Hepatocyte (in vitro differentiated cells): Measurements from ENCODE around the gene YTHDF2.
"Not testable (repeated sequence)": the region's sequence is repeated elsewhere in the genome, so short reads cannot be mapped to it uniquely, and the experiment has no call there.

Source experiments
- EZH2 ChIP-seq: fragments of 200-600 bp; sonication (generic); IDR thresholded peaks from 2 replicates; pipeline ENCODE4 v1.6.1; 2016; ENCODE audit warnings: antibody characterized with exemption, mild to moderate bottlenecking, borderline replicate concordance
- EZH2phosphoT487 ChIP-seq: fragments of 200-600 bp; sonication (generic); IDR thresholded peaks from one replicate; pipeline ENCODE4 v1.6.1; 2018; ENCODE audit warnings: antibody characterized with exemption, mild to moderate bottlenecking, low read depth, moderate library complexity; ENCODE audit not compliant: unreplicated experiment, severe bottlenecking
- TF ChIP-seq, protein P1 (sequence below): fragments of 200-600 bp; sonication (generic); IDR thresholded peaks from 2 replicates; pipeline ENCODE4 v1.5.1; 2016; ENCODE audit warnings: antibody characterized with exemption, mild to moderate bottlenecking; ENCODE audit not compliant: poor library complexity

DNA sequence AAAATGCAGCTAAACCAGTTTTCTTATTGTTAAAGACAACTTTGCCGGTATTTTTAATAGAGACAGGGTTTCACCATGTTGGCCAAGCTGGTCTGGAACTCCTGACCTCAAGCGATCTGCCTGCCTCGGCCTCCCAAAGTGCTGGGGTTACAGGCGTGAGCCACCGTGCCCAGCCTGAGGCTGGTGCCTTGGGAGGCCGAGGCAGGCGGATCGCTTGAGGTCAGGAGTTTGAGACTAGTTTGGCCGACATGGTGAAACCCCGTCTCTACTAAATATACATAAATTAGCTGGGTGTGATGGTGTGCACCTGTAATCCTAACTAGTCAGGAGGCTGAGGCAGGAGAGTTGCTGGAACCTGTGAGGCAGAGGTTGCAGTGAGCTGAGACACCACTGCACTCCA, 35.2 kb downstream of the YTHDF2 start:
- TF ChIP-seq, protein P1, sequence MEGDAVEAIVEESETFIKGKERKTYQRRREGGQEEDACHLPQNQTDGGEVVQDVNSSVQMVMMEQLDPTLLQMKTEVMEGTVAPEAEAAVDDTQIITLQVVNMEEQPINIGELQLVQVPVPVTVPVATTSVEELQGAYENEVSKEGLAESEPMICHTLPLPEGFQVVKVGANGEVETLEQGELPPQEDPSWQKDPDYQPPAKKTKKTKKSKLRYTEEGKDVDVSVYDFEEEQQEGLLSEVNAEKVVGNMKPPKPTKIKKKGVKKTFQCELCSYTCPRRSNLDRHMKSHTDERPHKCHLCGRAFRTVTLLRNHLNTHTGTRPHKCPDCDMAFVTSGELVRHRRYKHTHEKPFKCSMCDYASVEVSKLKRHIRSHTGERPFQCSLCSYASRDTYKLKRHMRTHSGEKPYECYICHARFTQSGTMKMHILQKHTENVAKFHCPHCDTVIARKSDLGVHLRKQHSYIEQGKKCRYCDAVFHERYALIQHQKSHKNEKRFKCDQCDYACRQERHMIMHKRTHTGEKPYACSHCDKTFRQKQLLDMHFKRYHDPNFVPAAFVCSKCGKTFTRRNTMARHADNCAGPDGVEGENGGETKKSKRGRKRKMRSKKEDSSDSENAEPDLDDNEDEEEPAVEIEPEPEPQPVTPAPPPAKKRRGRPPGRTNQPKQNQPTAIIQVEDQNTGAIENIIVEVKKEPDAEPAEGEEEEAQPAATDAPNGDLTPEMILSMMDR, result not testable (repeated sequence)
- not testable (repeated sequence) for TF ChIP-seq EZH2, EZH2phosphoT487
